ENCODE data around the gene NANS. TPM values are rescaled to one million over a fixed set of nuclear protein-coding genes. Genes with fewer than 3 reads are reported as not detected.

Gene NANS
- total and polyA plus RNA-seq, 2 of the 8 experiments (the other 6 are each of a cell fraction or from before 2014, with no cell fraction given), result 56.5 to 67.3 TPM

- Histone ChIP-seq H3K4me3 (ENCODE audit: extremely low read depth in 1 of 4, insufficient read depth in 2 of 4, low read depth in 3 of 4, low read length in 4 of 4) (no peak overlapping the region), H3K79me1 (ENCODE audit: low read depth, low read length) (no peaks in the 10 kb centered on the region), H2AFZ (ENCODE audit: low read length) (no peak overlapping the region), H3K9ac (replicated peaks in 1 of 4; ENCODE audit: extremely low read depth in 1 of 4, low read depth in 3 of 4, low read length in 3 of 4) (no peak overlapping the region), H3K4me1 (replicated peaks in 1 of 4; ENCODE audit: control insufficient read depth in 3 of 4, insufficient read depth in 4 of 4, low read length in 3 of 4) (peaks cover 1 to 8% (median 3%) of the 10 kb centered on the region in 4 experiments; a peak in 5 of 7 replicates), H3K4me2 (ENCODE audit: insufficient read depth in 1 of 2, low read depth in 2 of 2, low read length in 2 of 2) (no peak overlapping the region), H2BK15ac (ENCODE audit: low read length) (no peak overlapping the region), H4K20me1 (replicated peaks in 1 of 2; ENCODE audit: control insufficient read depth in 1 of 2, insufficient read depth in 2 of 2, low read length in 2 of 2) (peaks cover 4 to 7% of the 10 kb centered on the region in 2 experiments), H3K23ac (ENCODE audit: insufficient read length) (no peak overlapping the region), H2BK12ac (ENCODE audit: low read depth, low read length) (no peak overlapping the region), H3K79me2 (ENCODE audit: control insufficient read depth in 1 of 2, insufficient read depth in 2 of 2, low read length in 2 of 2) (no peaks in the 10 kb centered on the region), H2AK5ac (ENCODE audit: low read depth, low read length) (no peak overlapping the region), H4K8ac (ENCODE audit: extremely low read depth, insufficient read depth, low read length) (peak overlapping the region; percentile 12; the same call in 1 of the 2 replicates), H3K36me3 (ENCODE audit: control insufficient read depth in 2 of 4, insufficient read depth in 4 of 4, low read length in 3 of 4) (peaks cover 2 to 28% (median 10%) of the 10 kb centered on the region in 4 experiments; a peak in 5 of 8 replicates), H3K9me3 (ENCODE audit: insufficient read depth in 2 of 2, low read depth in 1 of 2, low read length in 1 of 2) (no peaks in the 10 kb centered on the region), H2BK120ac (replicated peaks; ENCODE audit: low read depth, low read length) (no peak overlapping the region), H3K4ac (replicated peaks; ENCODE audit: insufficient read length, low read depth, low read length) (no peak overlapping the region), H3K14ac (ENCODE audit: insufficient read length) (no peak overlapping the region), H4K5ac (ENCODE audit: insufficient read length, low read depth, low read length) (no peak overlapping the region), H2BK5ac (ENCODE audit: low read depth, low read length) (no peak overlapping the region), H3K56ac (replicated peaks; ENCODE audit: insufficient read length, low read depth, low read length) (no peak overlapping the region), H3K27me3 (replicated peaks in 1 of 4; ENCODE audit: control insufficient read depth in 3 of 4, extremely low read depth in 1 of 4, insufficient read depth in 3 of 4, low read length in 3 of 4) (no peaks in the 10 kb centered on the region), H3K27ac (ENCODE audit: low read depth, low read length) (no peak overlapping the region), H4K91ac (replicated peaks; ENCODE audit: insufficient read length, low read length) (no peak overlapping the region), H2BK20ac (ENCODE audit: low read length) (no peak overlapping the region), H3K18ac (ENCODE audit: extremely low read depth, low read length) (no peak overlapping the region), H3K23me2 (ENCODE audit: low read depth, low read length) (no peaks in the 10 kb centered on the region)
- FAIRE-seq, result no peak
- DNase-seq (ENCODE audit: low read depth in 1 of 2, low spot score in 2 of 2), result no peak
- ChIA-PET CTCF (ENCODE audit: partially characterized antibody) (interaction anchor here (0.5 to 1.5 kb wide), 4 partner anchors 9 to 156 kb away, joined by 3 to 4 read pairs (median 3); no protein-coding TSS in a partner anchor), POLR2A (ENCODE audit: partially characterized antibody) (interaction anchor here (1.1 kb wide), 1 partner anchor 11 kb away, joined by 3 read pairs; no protein-coding TSS in a partner anchor)
- 99% methylated on average over 12 of the region's 12 CpGs; no CpG with 5 or more reads in 1 of the 2 experiments for WGBS, 2 experiments (ENCODE audit: extremely low coverage in 1 of 2, insufficient coverage in 1 of 2, insufficient read length in 1 of 2, insufficient replicate concordance in 2 of 2, low coverage in 1 of 2, low lambda C conversion rate in 2 of 2, missing lambda C conversion rate in 1 of 2)
- TF ChIP-seq SP2 (IDR thresholded peaks at IDR 0.05; ENCODE audit: low read length), result no peak
- TF ChIP-seq SIN3A (conservative IDR thresholded peaks at IDR 0.05 in 1 of 2, IDR thresholded peaks at IDR 0.05 in 1 of 2; ENCODE audit: low read depth in 1 of 2, low read length in 2 of 2), result no peak
- TF ChIP-seq CHD1 (IDR thresholded peaks at IDR 0.05; ENCODE audit: low read depth, low read length), result no peak
- no peak for TF ChIP-seq SAP30 (IDR thresholded peaks at IDR 0.05; ENCODE audit: insufficient read depth, insufficient replicate concordance, low read length)
- TF ChIP-seq HDAC2 (IDR thresholded peaks at IDR 0.05; ENCODE audit: borderline replicate concordance in 1 of 2, low read depth in 2 of 2, low read length in 2 of 2), result no peak
- no peak for TF ChIP-seq POLR2A (IDR thresholded peaks at IDR 0.05; ENCODE audit: control extremely low read depth in 1 of 2, low read depth in 2 of 2, low read length in 2 of 2)
- no peak for TF ChIP-seq CEBPB (IDR thresholded peaks at IDR 0.05; ENCODE audit: low read depth, low read length)
- TF ChIP-seq EGR1 (IDR thresholded peaks at IDR 0.05; ENCODE audit: borderline replicate concordance, low read depth, low read length), result no peak
- no peak for TF ChIP-seq SP4 (IDR thresholded peaks at IDR 0.05; ENCODE audit: low read length)
- TF ChIP-seq TBP (IDR thresholded peaks at IDR 0.05; ENCODE audit: low read depth, low read length), result no peak
- no peak for TF ChIP-seq FOSL1 (IDR thresholded peaks at IDR 0.05; ENCODE audit: insufficient read depth, low read depth, low read length)
- TF ChIP-seq PHF8 (conservative IDR thresholded peaks at IDR 0.05; ENCODE audit: low read depth, low read length), result no peak
- TF ChIP-seq BRCA1 (IDR thresholded peaks at IDR 0.05; ENCODE audit: low read depth, low read length), result no peak
- no peak for TF ChIP-seq CREB1 (IDR thresholded peaks at IDR 0.05)
- no peak for TF ChIP-seq SIRT6 (IDR thresholded peaks at IDR 0.05; ENCODE audit: low read length)
Observed at GRCh38 chr9:98080780-98081179, 24.2 kb downstream of the NANS start.
